ENCODE results near the gene IL16.

- no peak for TF ChIP-seq POLR2AphosphoS5 (IDR thresholded peaks at IDR 0.05; ENCODE audit: low read depth, low read length)
- TF ChIP-seq POLR2A (IDR thresholded peaks at IDR 0.05; ENCODE audit: low read depth, low read length): no peak
Measured at GRCh38 chr15:81310480-81310879, 113.8 kb downstream of the IL16 start.
